ENCODE measurements around the gene PROX1.

PROX1 gene

GRCh38 chr1:214008791-214009422, 21.1 kb downstream of the PROX1 start:
- Histone ChIP-seq H3K27me3 (ENCODE audit: control insufficient read depth in 5 of 5, insufficient read depth in 4 of 5, low read length in 5 of 5) (no peaks in the 10 kb centered on the region), H3K27ac (ENCODE audit: low read depth, low read length) (no peak overlapping the region), H3K9me3 (ENCODE audit: control insufficient read depth in 5 of 5, low read length in 5 of 5) (no peaks in the 10 kb centered on the region), H3K36me3 (ENCODE audit: control insufficient read depth in 5 of 5, insufficient read depth in 5 of 5, low read length in 5 of 5) (peaks cover 0 to 3% (median 0%) of the 10 kb centered on the region in 5 donors), H3K4me3 (ENCODE audit: low read depth in 1 of 5, low read length in 5 of 5) (no peak overlapping the region), H3K9ac (ENCODE audit: low read length in 5 of 5) (no peak overlapping the region), H3K4me1 (ENCODE audit: control insufficient read depth in 5 of 5, insufficient read depth in 5 of 5, low read length in 5 of 5) (peaks cover 0 to 6% (median 0%) of the 10 kb centered on the region in 5 donors)

- H3K36me3 ChIP-seq (ENCODE audit: control insufficient read depth in 5 of 5, insufficient read depth in 5 of 5, low read length in 5 of 5) = peaks cover 0 to 4% (median 0%) of the 10 kb centered on the region in 5 donors
- no peak overlapping the region for H3K4me3 ChIP-seq (ENCODE audit: low read depth in 1 of 5, low read length in 5 of 5)
- no peaks in the 10 kb centered on the region for H3K9me3 ChIP-seq (ENCODE audit: control insufficient read depth in 5 of 5, low read length in 5 of 5)
- H3K9ac ChIP-seq (ENCODE audit: low read length in 5 of 5) = no peak overlapping the region
- H3K4me1 ChIP-seq (ENCODE audit: control insufficient read depth in 5 of 5, insufficient read depth in 5 of 5, low read length in 5 of 5) = peaks cover 0 to 1% (median 0%) of the 10 kb centered on the region in 5 donors
- no peak overlapping the region for H3K27ac ChIP-seq (ENCODE audit: low read depth, low read length)
- no peaks in the 10 kb centered on the region for H3K27me3 ChIP-seq (ENCODE audit: control insufficient read depth in 5 of 5, insufficient read depth in 4 of 5, low read length in 5 of 5)
These were observed 21.8 kb downstream of the PROX1 start for GRCh38 chr1:214009423-214010196.

- Histone ChIP-seq H3K4me1 (ENCODE audit: control insufficient read depth in 5 of 5, insufficient read depth in 5 of 5, low read length in 5 of 5) (peaks cover 0 to 5% (median 0%) of the 10 kb centered on the region in 5 donors), H3K9ac (ENCODE audit: low read length in 5 of 5) (no peak overlapping the region), H3K4me3 (ENCODE audit: low read depth in 1 of 5, low read length in 5 of 5) (no peak overlapping the region), H3K9me3 (ENCODE audit: control insufficient read depth in 5 of 5, low read length in 5 of 5) (no peaks in the 10 kb centered on the region), H3K27me3 (ENCODE audit: control insufficient read depth in 5 of 5, insufficient read depth in 4 of 5, low read length in 5 of 5) (peaks cover 0 to 5% (median 0%) of the 10 kb centered on the region in 5 donors), H3K27ac (ENCODE audit: low read depth, low read length) (no peak overlapping the region), H3K36me3 (ENCODE audit: control insufficient read depth in 5 of 5, insufficient read depth in 5 of 5, low read length in 5 of 5) (peaks cover 0 to 7% (median 0%) of the 10 kb centered on the region in 5 donors)
These were observed 22.4 kb downstream of the PROX1 start for GRCh38 chr1:214010197-214010573.

GRCh38 chr1:214010717-214011116, 22.9 kb downstream of the PROX1 start:
- Histone ChIP-seq H3K9ac (ENCODE audit: low read length in 5 of 5) (no peak overlapping the region), H3K27ac (ENCODE audit: low read depth, low read length) (no peak overlapping the region), H3K27me3 (ENCODE audit: control insufficient read depth in 5 of 5, insufficient read depth in 4 of 5, low read length in 5 of 5) (peaks cover 0 to 5% (median 0%) of the 10 kb centered on the region in 5 donors), H3K4me1 (ENCODE audit: control insufficient read depth in 5 of 5, insufficient read depth in 5 of 5, low read length in 5 of 5) (peaks cover 0 to 5% (median 0%) of the 10 kb centered on the region in 5 donors), H3K4me3 (ENCODE audit: low read depth in 1 of 5, low read length in 5 of 5) (no peak overlapping the region), H3K36me3 (ENCODE audit: control insufficient read depth in 5 of 5, insufficient read depth in 5 of 5, low read length in 5 of 5) (peaks cover 0 to 7% (median 0%) of the 10 kb centered on the region in 5 donors), H3K9me3 (ENCODE audit: control insufficient read depth in 5 of 5, low read length in 5 of 5) (no peaks in the 10 kb centered on the region)

GRCh38 chr1:214012418-214012817, 24.6 kb downstream of the PROX1 start:
- H3K36me3 ChIP-seq (ENCODE audit: control insufficient read depth in 5 of 5, insufficient read depth in 5 of 5, low read length in 5 of 5) = peaks cover 0 to 7% (median 0%) of the 10 kb centered on the region in 5 donors
- no peak overlapping the region for H3K9ac ChIP-seq (ENCODE audit: low read length in 5 of 5)
- no peak overlapping the region for H3K4me3 ChIP-seq (ENCODE audit: low read depth in 1 of 5, low read length in 5 of 5)
- H3K4me1 ChIP-seq (ENCODE audit: control insufficient read depth in 5 of 5, insufficient read depth in 5 of 5, low read length in 5 of 5) = peaks cover 0 to 5% (median 0%) of the 10 kb centered on the region in 5 donors
- no peak overlapping the region for H3K27ac ChIP-seq (ENCODE audit: low read depth, low read length)
- peaks cover 0 to 5% (median 0%) of the 10 kb centered on the region in 5 donors for H3K27me3 ChIP-seq (ENCODE audit: control insufficient read depth in 5 of 5, insufficient read depth in 4 of 5, low read length in 5 of 5)
- H3K9me3 ChIP-seq (ENCODE audit: control insufficient read depth in 5 of 5, low read length in 5 of 5) = no peaks in the 10 kb centered on the region

- H3K27ac ChIP-seq (ENCODE audit: low read depth, low read length) = no peak overlapping the region
- H3K4me3 ChIP-seq (ENCODE audit: low read depth in 1 of 5, low read length in 5 of 5) = no peak overlapping the region
- H3K9me3 ChIP-seq (ENCODE audit: control insufficient read depth in 5 of 5, low read length in 5 of 5) = no peaks in the 10 kb centered on the region
- peaks cover 0 to 5% (median 0%) of the 10 kb centered on the region in 5 donors for H3K4me1 ChIP-seq (ENCODE audit: control insufficient read depth in 5 of 5, insufficient read depth in 5 of 5, low read length in 5 of 5)
- no peak overlapping the region for H3K9ac ChIP-seq (ENCODE audit: low read length in 5 of 5)
- H3K27me3 ChIP-seq (ENCODE audit: control insufficient read depth in 5 of 5, insufficient read depth in 4 of 5, low read length in 5 of 5) = peaks cover 0 to 5% (median 0%) of the 10 kb centered on the region in 5 donors
- H3K36me3 ChIP-seq (ENCODE audit: control insufficient read depth in 5 of 5, insufficient read depth in 5 of 5, low read length in 5 of 5) = peaks cover 0 to 7% (median 0%) of the 10 kb centered on the region in 5 donors
These were observed 26.0 kb downstream of the PROX1 start for GRCh38 chr1:214013614-214014377.

GRCh38 chr1:214014730-214015129, 27.0 kb downstream of the PROX1 start:
- H3K27me3 ChIP-seq (ENCODE audit: control insufficient read depth in 5 of 5, insufficient read depth in 4 of 5, low read length in 5 of 5) = peaks cover 0 to 5% (median 0%) of the 10 kb centered on the region in 5 donors
- H3K27ac ChIP-seq (ENCODE audit: low read depth, low read length) = no peak overlapping the region
- H3K36me3 ChIP-seq (ENCODE audit: control insufficient read depth in 5 of 5, insufficient read depth in 5 of 5, low read length in 5 of 5) = peaks cover 0 to 7% (median 0%) of the 10 kb centered on the region in 5 donors
- no peak overlapping the region for H3K4me3 ChIP-seq (ENCODE audit: low read depth in 1 of 5, low read length in 5 of 5)
- no peak overlapping the region for H3K9ac ChIP-seq (ENCODE audit: low read length in 5 of 5)
- peaks cover 0 to 5% (median 0%) of the 10 kb centered on the region in 5 donors for H3K4me1 ChIP-seq (ENCODE audit: control insufficient read depth in 5 of 5, insufficient read depth in 5 of 5, low read length in 5 of 5)
- no peaks in the 10 kb centered on the region for H3K9me3 ChIP-seq (ENCODE audit: control insufficient read depth in 5 of 5, low read length in 5 of 5)

- Histone ChIP-seq H3K9me3 (ENCODE audit: control insufficient read depth in 5 of 5, low read length in 5 of 5) (no peaks in the 10 kb centered on the region), H3K27ac (ENCODE audit: low read depth, low read length) (no peak overlapping the region)
These were observed 29.6 kb downstream of the PROX1 start for GRCh38 chr1:214017191-214017982.

More at GRCh38 chr1:214017191-214017982, 29.6 kb downstream of the PROX1 start:
- Histone ChIP-seq H3K4me1 (ENCODE audit: control insufficient read depth in 5 of 5, insufficient read depth in 5 of 5, low read length in 5 of 5) (peaks cover 0 to 5% (median 0%) of the 10 kb centered on the region in 5 donors), H3K4me3 (ENCODE audit: low read depth in 1 of 5, low read length in 5 of 5) (no peak overlapping the region), H3K9ac (ENCODE audit: low read length in 5 of 5) (no peak overlapping the region), H3K27me3 (ENCODE audit: control insufficient read depth in 5 of 5, insufficient read depth in 4 of 5, low read length in 5 of 5) (peaks cover 0 to 5% (median 0%) of the 10 kb centered on the region in 5 donors), H3K36me3 (ENCODE audit: control insufficient read depth in 5 of 5, insufficient read depth in 5 of 5, low read length in 5 of 5) (peaks cover 0 to 7% (median 0%) of the 10 kb centered on the region in 5 donors)

Measured in subcutaneous abdominal adipose tissue (tissue), 5 donors.